A375 (cell line): ENCODE data around the gene ZNF304. TPM values are rescaled to one million over a fixed set of nuclear protein-coding genes. Genes with fewer than 3 reads are reported as not detected.

ENCODE experiments used
- total RNA-seq: library from RNA; depleted of rRNA; stranded (reverse); fragments of >200 nt; shearing (Covaris generic); gene quantifications from 2 replicates; pipeline ENCODE4 v1.2.3, GENCODE V29; 2014; rRNA removed

The ZNF304 gene
- 4.3 and 4.7 TPM in 2 replicates for total RNA-seq

GRCh38 chr19:57350877-57351805 lies at the start of gene ZNF304:
Gene ZNF304 (plus strand): TSS chr19:57351271. CDS start chr19:57351665, 394 bp downstream.

DNA sequence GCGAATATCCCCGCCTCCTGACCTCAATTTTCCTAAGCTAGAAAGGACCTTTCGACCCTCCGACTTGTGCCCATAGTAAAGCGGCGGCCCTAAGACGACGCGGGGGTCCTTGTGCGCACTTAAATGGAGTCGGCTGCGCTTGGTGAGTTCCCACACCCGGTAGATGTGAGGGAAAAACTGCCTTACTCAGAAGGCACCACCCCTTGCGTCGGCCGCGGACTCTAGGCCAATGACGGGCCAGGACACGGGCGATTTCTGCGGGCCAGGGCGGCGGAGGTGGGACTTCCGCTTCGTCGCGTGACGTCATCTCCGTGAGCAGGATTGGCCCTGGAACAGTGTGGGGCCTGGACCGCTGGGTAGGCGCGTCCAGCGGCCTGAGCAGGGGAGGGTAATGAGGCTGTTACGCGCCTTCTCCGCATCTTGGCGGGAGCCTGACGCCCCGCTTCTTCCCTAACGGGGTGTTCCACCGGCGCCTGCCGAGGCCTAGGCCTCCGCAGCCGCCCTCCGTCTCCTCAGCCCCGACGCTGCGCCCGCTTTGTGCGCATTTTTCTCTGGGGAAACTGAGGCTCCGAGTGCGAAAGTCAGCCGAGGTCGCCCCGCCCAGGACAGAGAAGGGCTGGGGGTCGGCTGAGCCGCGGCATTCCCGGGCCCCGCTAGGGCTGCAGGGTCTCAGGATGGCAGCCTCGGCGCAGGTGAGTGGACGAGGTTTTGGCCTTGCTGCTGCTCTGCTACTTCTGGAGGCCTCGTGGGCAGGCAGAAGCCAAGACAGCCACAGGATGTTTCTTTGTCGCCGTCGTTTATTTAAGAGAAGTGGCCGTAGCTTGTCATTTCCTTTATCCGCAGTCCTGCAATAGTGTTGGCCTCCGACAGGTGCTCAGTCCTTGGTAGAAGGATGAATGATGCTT lies 30.6 kb upstream of the ZNF304 start, which contains the start of gene ZNF543:
Gene ZNF543 (plus strand): TSS at position 293 of the 905 bp plus-strand sequence. CDS start 382 bp downstream, at position 675.

DNA sequence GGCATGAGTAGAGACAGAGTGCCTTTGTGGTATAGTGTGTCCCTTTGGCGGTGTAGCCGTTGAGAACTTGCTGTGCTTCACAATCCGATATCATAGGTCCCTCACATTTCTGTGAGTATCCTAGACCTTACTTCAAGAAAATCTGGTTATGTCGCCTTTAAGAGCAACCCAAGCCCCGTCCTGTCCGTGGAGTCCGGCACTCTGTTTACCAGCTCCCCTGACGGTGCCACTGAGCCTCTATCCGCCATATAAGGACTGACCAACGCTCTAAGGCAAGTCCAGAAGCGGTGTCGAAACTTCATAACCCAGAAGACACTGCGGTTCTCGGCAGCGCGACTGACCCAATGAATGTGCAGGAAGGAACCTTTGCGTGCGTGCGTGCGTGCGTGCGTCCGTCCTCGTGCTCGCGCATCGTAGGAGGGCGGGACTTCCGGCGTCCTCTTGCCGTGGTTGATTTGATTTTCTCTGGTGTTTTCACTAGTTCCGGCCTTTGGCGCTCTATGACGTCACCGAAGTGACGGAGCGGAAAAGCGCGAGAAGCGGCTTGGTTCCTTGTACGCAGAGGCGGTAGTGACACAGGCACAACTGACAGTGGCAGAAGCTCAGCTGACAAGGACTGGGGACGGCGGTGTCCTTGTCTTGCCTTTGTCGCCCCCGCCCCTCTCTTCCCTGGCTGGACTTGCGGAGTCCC lies 12.1 kb downstream of the ZNF304 start, which contains the start of the genes TRAPPC2B and ZNF547:
Gene TRAPPC2B (plus strand): TSS at position 555 of the 691 bp plus-strand sequence. CDS start 1,283 bp downstream, outside the sequence.
Gene ZNF547 (plus strand): TSS at position 555 of the 691 bp plus-strand sequence. CDS start 5,005 bp downstream, outside the sequence.

DNA sequence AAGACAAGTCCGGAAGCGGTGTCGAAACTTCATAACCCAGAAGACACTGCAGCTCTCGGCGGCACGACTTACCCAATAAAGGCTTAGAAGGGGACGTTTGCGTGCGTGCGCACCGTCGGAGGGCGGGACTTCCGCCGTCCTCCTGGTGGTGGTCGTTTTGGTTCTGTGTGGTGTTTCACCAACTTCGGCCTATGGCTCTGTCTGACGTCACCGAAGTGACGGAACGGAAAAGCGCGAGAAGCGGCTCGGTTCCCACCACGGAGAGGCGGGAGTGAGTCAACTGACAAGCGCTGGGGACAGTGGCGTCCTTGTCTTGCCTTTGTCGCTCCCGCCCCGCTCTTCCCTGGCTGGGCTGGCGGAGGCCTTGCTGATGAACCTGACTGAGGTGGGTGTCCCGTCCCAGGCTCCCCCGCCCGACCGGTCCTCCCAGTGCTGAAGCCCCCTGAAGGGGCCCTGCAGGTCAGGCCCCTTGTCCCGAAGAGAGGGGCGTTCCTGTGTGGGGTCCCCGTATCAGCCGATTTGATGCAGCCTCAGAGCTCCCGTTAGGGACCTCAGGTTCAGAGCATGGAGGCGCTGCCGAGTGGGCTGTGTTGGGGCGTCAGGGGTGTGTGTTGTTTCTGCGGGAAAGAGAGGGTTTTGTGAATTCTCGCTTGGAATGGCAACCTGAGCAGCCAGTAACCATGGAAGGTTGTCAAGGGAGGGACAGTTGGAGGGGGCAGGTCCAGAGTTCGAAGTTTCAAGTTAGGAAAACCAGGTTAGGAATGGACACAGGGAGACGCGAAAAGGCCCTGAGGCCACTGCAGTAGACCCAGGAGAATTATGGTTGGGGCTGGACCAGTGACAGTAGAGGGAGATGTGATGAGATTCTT lies 38.9 kb downstream of the ZNF304 start, which contains the start of gene ZNF548:
Gene ZNF548 (plus strand): TSS at position 125 of the 869 bp plus-strand sequence. CDS start 246 bp downstream, at position 371.

Other genes starting within 250 kb of the ZNF304 start
- gene USP29, start 231.3 kb upstream of the ZNF304 start, total RNA-seq = not detected in 2 replicates
- not detected in 2 replicates for gene ZIM3, start 206.1 kb upstream of the ZNF304 start, total RNA-seq
- gene DUXA, start 183.8 kb upstream of the ZNF304 start, total RNA-seq = not detected in 2 replicates
- gene ZNF264, start 159.8 kb upstream of the ZNF304 start, total RNA-seq = 31.9 and 35.6 TPM in 2 replicates
- gene AURKC, start 120.2 kb upstream of the ZNF304 start, total RNA-seq = 0.29 TPM in 1 of 2 replicates, not detected in the other
- gene ZNF805, start 110.6 kb upstream of the ZNF304 start, total RNA-seq = 10.4 and 12.3 TPM in 2 replicates
- gene ZNF460, start 70.8 kb upstream of the ZNF304 start, total RNA-seq = 61.4 and 62.2 TPM in 2 replicates
- 5.6 and 7.0 TPM in 2 replicates for gene ZNF543, start 30.8 kb upstream of the ZNF304 start, total RNA-seq
- gene TRAPPC2B, start 12.3 kb downstream of the ZNF304 start, total RNA-seq = 12.4 and 13.2 TPM in 2 replicates
- 0.66 and 1.4 TPM in 2 replicates for gene ZNF547, start 12.3 kb downstream of the ZNF304 start, total RNA-seq
- gene ZNF548, start 38.6 kb downstream of the ZNF304 start, total RNA-seq = 24.1 and 29.3 TPM in 2 replicates
- 8.4 and 9.6 TPM in 2 replicates for gene ZNF17, start 59.9 kb downstream of the ZNF304 start, total RNA-seq
- gene ZNF749, start 84.1 kb downstream of the ZNF304 start, total RNA-seq = 16.1 and 24.3 TPM in 2 replicates
- 0.15 and 0.50 TPM in 2 replicates for gene VN1R1, start 105.9 kb downstream of the ZNF304 start, total RNA-seq
- gene ZNF772, start 126.3 kb downstream of the ZNF304 start, total RNA-seq = 12.3 and 15.8 TPM in 2 replicates
- 7.7 and 17.7 TPM in 2 replicates for gene ZNF419, start 136.5 kb downstream of the ZNF304 start, total RNA-seq
- 9.1 and 23.1 TPM in 2 replicates for gene ZNF773, start 148.7 kb downstream of the ZNF304 start, total RNA-seq
- gene ZNF549, start 176.1 kb downstream of the ZNF304 start, total RNA-seq = 2.3 and 4.2 TPM in 2 replicates
- gene ZNF550, start 208.6 kb downstream of the ZNF304 start, total RNA-seq = 11.8 and 12.6 TPM in 2 replicates
- gene ZNF416, start 227.6 kb downstream of the ZNF304 start, total RNA-seq = 3.8 and 5.2 TPM in 2 replicates
- 11.8 and 17.0 TPM in 2 replicates for gene ZIK1, start 232.9 kb downstream of the ZNF304 start, total RNA-seq
- 9.0 and 9.4 TPM in 2 replicates for gene ZNF530, start 248.6 kb downstream of the ZNF304 start, total RNA-seq